Measurements from ENCODE around the gene EDDM3A. TPM values are rescaled to one million over a fixed set of nuclear protein-coding genes. Genes with fewer than 3 reads are reported as not detected.
"Not testable (repeated sequence)": the region's sequence is repeated elsewhere in the genome, so short reads cannot be mapped to it uniquely, and the experiment has no call there.

EDDM3A gene
- total and polyA plus RNA-seq, 2 experiments from 2014 or later: not detected

GRCh38 chr14:20698018-20698329 is 47.7 kb upstream of the EDDM3A start:
- no peaks in the 10 kb centered on the region for H3K36me3 ChIP-seq (replicated peaks; ENCODE audit: insufficient read depth, low read depth)

GRCh38 chr14:20698934-20699333 is 46.8 kb upstream of the EDDM3A start:
- Histone ChIP-seq H3K9me3 (ENCODE audit: low read depth) (no peaks in the 10 kb centered on the region), H3K4me2 (no peak overlapping the region), H3K4me3 (no peak overlapping the region), H3K9me2 (replicated peaks; ENCODE audit: insufficient read depth) (no peaks in the 10 kb centered on the region), H3K79me2 (peaks cover under 1% of the 10 kb centered on the region), H2AFZ (no peak overlapping the region), H3K36me3 (replicated peaks; ENCODE audit: insufficient read depth, low read depth) (no peaks in the 10 kb centered on the region), H4K20me1 (ENCODE audit: insufficient read depth, poor library complexity, severe bottlenecking) (no peaks in the 10 kb centered on the region), H3K27me3 (no peaks in the 10 kb centered on the region), H3K27ac (no peak overlapping the region), H3K4me1 (ENCODE audit: insufficient read depth) (no peaks in the 10 kb centered on the region)
- TF ChIP-seq EZH2phosphoT487 (IDR thresholded peaks at IDR 0.05; ENCODE audit: low read depth, severe bottlenecking, unreplicated experiment) (no peak), CTCF (IDR thresholded peaks at IDR 0.05; ENCODE audit: poor library complexity) (no peak), EZH2 (IDR thresholded peaks at IDR 0.05; ENCODE audit: borderline replicate concordance) (no peak)
- no peak for DNase-seq (ENCODE audit: low spot score)
- WGBS (ENCODE audit: low lambda C conversion rate, missing lambda C conversion rate): 84% methylated on average over 5 of the region's 5 CpGs

More at GRCh38 chr14:20698018-20698329, 47.7 kb upstream of the EDDM3A start:
- no peak overlapping the region for H3K4me2 ChIP-seq
- TF ChIP-seq EZH2phosphoT487 (IDR thresholded peaks at IDR 0.05; ENCODE audit: low read depth, severe bottlenecking, unreplicated experiment): no peak
- TF ChIP-seq CTCF (IDR thresholded peaks at IDR 0.05; ENCODE audit: poor library complexity): no peak
- no peak for TF ChIP-seq EZH2 (IDR thresholded peaks at IDR 0.05; ENCODE audit: borderline replicate concordance)
- H3K9me2 ChIP-seq (replicated peaks; ENCODE audit: insufficient read depth): no peaks in the 10 kb centered on the region
- H3K4me1 ChIP-seq (ENCODE audit: insufficient read depth): no peaks in the 10 kb centered on the region
- no peaks in the 10 kb centered on the region for H3K9me3 ChIP-seq (ENCODE audit: low read depth)
- no peak for DNase-seq (ENCODE audit: low spot score)
- peaks cover 9% of the 10 kb centered on the region for H3K79me2 ChIP-seq
- H3K27ac ChIP-seq: no peak overlapping the region
- no peaks in the 10 kb centered on the region for H4K20me1 ChIP-seq (ENCODE audit: insufficient read depth, poor library complexity, severe bottlenecking)
- no peak overlapping the region for H2AFZ ChIP-seq
- H3K27me3 ChIP-seq: no peaks in the 10 kb centered on the region
- H3K4me3 ChIP-seq: no peak overlapping the region

- no peak overlapping the region for H3K27ac ChIP-seq
- H3K9me3 ChIP-seq (ENCODE audit: low read depth): no peaks in the 10 kb centered on the region
- no peaks in the 10 kb centered on the region for H3K27me3 ChIP-seq
- H3K4me3 ChIP-seq: no peak overlapping the region
- H4K20me1 ChIP-seq (ENCODE audit: insufficient read depth, poor library complexity, severe bottlenecking): no peaks in the 10 kb centered on the region
- no peaks in the 10 kb centered on the region for H3K4me1 ChIP-seq (ENCODE audit: insufficient read depth)
- H2AFZ ChIP-seq: no peak overlapping the region
- H3K9me2 ChIP-seq (replicated peaks; ENCODE audit: insufficient read depth): no peaks in the 10 kb centered on the region
- no peak overlapping the region for H3K4me2 ChIP-seq
- no peaks in the 10 kb centered on the region for H3K36me3 ChIP-seq (replicated peaks; ENCODE audit: insufficient read depth, low read depth)
- H3K79me2 ChIP-seq: no peaks in the 10 kb centered on the region
- TF ChIP-seq EZH2 (IDR thresholded peaks at IDR 0.05; ENCODE audit: borderline replicate concordance) (no peak), EZH2phosphoT487 (IDR thresholded peaks at IDR 0.05; ENCODE audit: low read depth, severe bottlenecking, unreplicated experiment) (no peak), CTCF (IDR thresholded peaks at IDR 0.05; ENCODE audit: poor library complexity) (no peak)
- DNase-seq (ENCODE audit: low spot score): no peak
Measured at GRCh38 chr14:20699931-20700330, 45.8 kb upstream of the EDDM3A start.

- not testable (repeated sequence) for H2AFZ ChIP-seq; H4K20me1 ChIP-seq (ENCODE audit: insufficient read depth, poor library complexity, severe bottlenecking); H3K9me2 ChIP-seq (replicated peaks; ENCODE audit: insufficient read depth); H3K9me3 ChIP-seq (ENCODE audit: low read depth); DNase-seq (ENCODE audit: low spot score); H3K4me2 ChIP-seq; H3K4me3 ChIP-seq; H3K4me1 ChIP-seq (ENCODE audit: insufficient read depth); H3K27me3 ChIP-seq; H3K27ac ChIP-seq; H3K36me3 ChIP-seq (replicated peaks; ENCODE audit: insufficient read depth, low read depth); H3K79me2 ChIP-seq
- 93% methylated on average over 7 of the region's 7 CpGs for WGBS (ENCODE audit: low lambda C conversion rate, missing lambda C conversion rate)
Measured at GRCh38 chr14:20700965-20701364, 44.7 kb upstream of the EDDM3A start.

All from hepatocyte (in vitro differentiated cells).